Mucosa of rectum (tissue), 2 donors: ENCODE results near the gene USP53.

Experiments
- H3K27ac ChIP-seq, 2 donors: one replicate each; pipeline ENCODE4 v1.7.0; 2013; ENCODE audit warnings: inconsistent platforms in 2 of 2, low read depth in 2 of 2, low read length in 2 of 2
- H3K27me3 ChIP-seq, 2 donors: one replicate each; pipeline ENCODE4 v1.7.0; 2013; ENCODE audit warnings: low read length in 2 of 2; ENCODE audit not compliant: control insufficient read depth in 2 of 2, insufficient read depth in 2 of 2
- H3K36me3 ChIP-seq, 2 donors: one replicate each; pipeline ENCODE4 v1.7.0; 2013; ENCODE audit warnings: low read length in 2 of 2; ENCODE audit not compliant: control insufficient read depth in 2 of 2, insufficient read depth in 2 of 2
- H3K4me1 ChIP-seq, 2 donors: one replicate each; pipeline ENCODE4 v1.7.0; 2013; ENCODE audit warnings: low read length in 2 of 2, mild to moderate bottlenecking in 1 of 2; ENCODE audit not compliant: control insufficient read depth in 2 of 2, insufficient read depth in 2 of 2
- H3K4me3 ChIP-seq, 2 donors: one replicate each; pipeline ENCODE4 v1.7.0; 2013; ENCODE audit warnings: low read length in 2 of 2
- H3K9ac ChIP-seq, 2 donors: one replicate each; pipeline ENCODE4 v1.7.0; 2013; ENCODE audit warnings: low read length in 2 of 2, low read depth in 1 of 2, mild to moderate bottlenecking in 1 of 2
- H3K9me3 ChIP-seq, 2 donors: one replicate each; pipeline ENCODE4 v1.7.0; 2013; ENCODE audit warnings: low read length in 2 of 2; ENCODE audit not compliant: control insufficient read depth in 2 of 2
- donor health status: healthy.
- donor health status: Normal muscosa, but diverticular disease.

The USP53 gene

DNA sequence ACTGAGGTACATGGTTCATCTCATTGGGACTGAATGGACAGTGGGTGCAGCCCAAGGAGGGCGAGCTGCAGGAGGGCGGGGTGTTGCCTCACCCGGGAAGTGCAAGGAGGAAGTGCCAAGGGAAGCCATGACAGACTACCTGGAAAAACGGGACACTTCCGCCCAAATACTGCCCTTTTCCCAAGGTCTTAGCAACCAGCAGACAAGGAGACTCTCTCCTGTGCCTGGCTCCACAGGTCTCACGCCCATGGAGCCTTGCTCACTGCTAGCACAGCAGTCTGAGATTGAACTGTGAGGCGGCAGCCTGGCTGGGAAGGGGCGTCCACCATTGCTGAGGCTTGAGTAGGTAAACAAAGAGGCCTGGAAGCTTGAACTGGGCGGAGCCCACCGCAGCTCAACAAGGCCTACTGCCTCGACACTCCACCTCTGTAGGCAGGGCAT lies 14.7 kb upstream of the USP53 start:
- Histone ChIP-seq H3K27me3 (no peaks in the 10 kb centered on the region), H3K4me3 (no peak overlapping the region), H3K36me3 (no peaks in the 10 kb centered on the region), H3K27ac (no peak overlapping the region), H3K9ac (no peak overlapping the region), H3K9me3 (no peaks in the 10 kb centered on the region), H3K4me1 (no peaks in the 10 kb centered on the region)

DNA sequence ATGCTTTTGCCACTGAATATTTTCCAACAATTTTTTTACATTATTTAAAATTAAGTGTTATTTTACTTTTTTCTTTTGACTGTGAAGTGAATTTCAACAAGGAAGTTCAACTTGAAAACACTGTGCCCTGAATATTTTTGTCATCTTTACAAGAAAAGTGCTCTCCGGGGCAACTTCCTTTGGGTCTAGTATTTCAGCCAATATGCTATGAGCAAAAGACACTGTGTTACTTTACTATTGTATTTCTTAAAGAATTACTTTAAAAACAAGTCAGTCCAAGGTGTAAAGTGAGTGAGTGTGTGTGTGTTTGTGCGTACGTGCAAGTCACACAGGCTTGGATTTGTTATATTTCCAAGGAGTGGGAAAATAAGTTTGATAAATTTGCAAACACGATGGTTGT lies 7.6 kb upstream of the USP53 start:
- Histone ChIP-seq H3K4me1 (no peaks in the 10 kb centered on the region), H3K9ac (no peak overlapping the region), H3K4me3 (no peak overlapping the region), H3K27ac (no peak overlapping the region), H3K36me3 (no peaks in the 10 kb centered on the region), H3K9me3 (no peaks in the 10 kb centered on the region), H3K27me3 (no peaks in the 10 kb centered on the region)

- Histone ChIP-seq H3K9me3 (no peaks in the 10 kb centered on the region), H3K9ac (no peak overlapping the region), H3K36me3 (no peaks in the 10 kb centered on the region), H3K4me3 (no peak overlapping the region), H3K27ac (no peak overlapping the region), H3K27me3 (no peaks in the 10 kb centered on the region), H3K4me1 (no peaks in the 10 kb centered on the region)
These were observed 6.8 kb upstream of the USP53 start for GRCh38 chr4:119205690-119206089.

GRCh38 chr4:119206178-119206577 lies 6.3 kb upstream of the USP53 start:
- Histone ChIP-seq H3K4me3 (no peak overlapping the region), H3K9me3 (no peaks in the 10 kb centered on the region), H3K27me3 (no peaks in the 10 kb centered on the region), H3K36me3 (no peaks in the 10 kb centered on the region), H3K4me1 (no peaks in the 10 kb centered on the region), H3K27ac (no peak overlapping the region), H3K9ac (no peak overlapping the region)

- Histone ChIP-seq H3K36me3 (no peaks in the 10 kb centered on the region), H3K4me1 (no peaks in the 10 kb centered on the region), H3K4me3 (no peak overlapping the region), H3K9ac (no peak overlapping the region), H3K27me3 (no peaks in the 10 kb centered on the region), H3K27ac (no peak overlapping the region), H3K9me3 (no peaks in the 10 kb centered on the region)
These were observed 5.5 kb upstream of the USP53 start for GRCh38 chr4:119207051-119207450.

DNA sequence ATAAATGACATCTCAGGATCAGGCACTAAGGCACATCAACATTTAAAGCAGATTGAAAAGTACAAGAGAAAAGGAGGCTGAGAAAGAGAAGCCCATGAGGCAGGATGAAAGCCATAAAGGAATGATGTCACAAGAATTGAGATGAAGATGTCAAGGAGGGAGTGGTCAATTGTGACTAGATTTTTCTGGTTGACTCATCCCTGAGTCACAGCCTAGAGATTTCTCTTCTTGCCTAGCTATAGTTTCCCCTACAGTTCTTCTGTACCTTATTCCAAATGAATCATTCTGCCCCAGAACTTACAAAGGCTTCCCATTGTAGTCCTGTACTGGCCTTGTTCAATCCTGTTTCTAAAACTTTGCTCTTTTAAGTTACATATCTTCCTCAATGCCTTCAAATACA lies 3.4 kb upstream of the USP53 start:
- no peaks in the 10 kb centered on the region for H3K27me3 ChIP-seq
- no peaks in the 10 kb centered on the region for H3K4me1 ChIP-seq
- no peak overlapping the region for H3K4me3 ChIP-seq
- no peaks in the 10 kb centered on the region for H3K9me3 ChIP-seq
- H3K36me3 ChIP-seq = no peaks in the 10 kb centered on the region
- H3K27ac ChIP-seq = peak overlapping the region in 1 of 2 donors; percentile 23
- H3K9ac ChIP-seq = no peak overlapping the region

DNA sequence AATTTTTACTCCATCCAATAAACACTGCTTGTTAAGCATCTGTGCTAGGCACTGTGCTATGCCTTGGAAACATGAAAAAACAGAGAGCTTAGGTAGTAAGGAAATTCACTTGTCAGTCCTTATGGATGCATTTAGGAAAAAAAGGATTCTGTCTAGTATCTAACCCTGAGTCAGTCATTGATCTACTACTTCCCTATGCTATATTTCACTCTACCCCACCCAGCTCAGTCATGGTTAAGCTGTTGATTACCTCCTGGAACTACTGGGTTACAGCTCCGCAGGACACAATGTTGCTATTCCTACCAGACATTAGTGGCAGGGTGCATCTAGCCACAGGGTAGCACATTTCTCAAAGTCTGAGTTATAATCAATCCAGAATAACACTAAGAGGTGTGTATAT lies 2.9 kb upstream of the USP53 start:
- no peaks in the 10 kb centered on the region for H3K36me3 ChIP-seq
- no peaks in the 10 kb centered on the region for H3K4me1 ChIP-seq
- H3K4me3 ChIP-seq = no peak overlapping the region
- H3K27me3 ChIP-seq = no peaks in the 10 kb centered on the region
- no peaks in the 10 kb centered on the region for H3K9me3 ChIP-seq
- H3K27ac ChIP-seq = peak overlapping the region in 1 of 2 donors; percentile 23
- no peak overlapping the region for H3K9ac ChIP-seq

- H3K4me3 ChIP-seq = peak overlapping the region in 1 of 2 donors; percentile 98
- H3K36me3 ChIP-seq = no peaks in the 10 kb centered on the region
- no peaks in the 10 kb centered on the region for H3K4me1 ChIP-seq
- no peaks in the 10 kb centered on the region for H3K9me3 ChIP-seq
- no peak overlapping the region for H3K9ac ChIP-seq
- H3K27ac ChIP-seq = no peak overlapping the region
- no peaks in the 10 kb centered on the region for H3K27me3 ChIP-seq
These were observed 1.7 kb upstream of the USP53 start for GRCh38 chr4:119210775-119211174.

- peak overlapping the region; percentile 96 to 98 for H3K4me3 ChIP-seq
- H3K27me3 ChIP-seq = no peaks in the 10 kb centered on the region
- no peaks in the 10 kb centered on the region for H3K36me3 ChIP-seq
- H3K4me1 ChIP-seq = no peaks in the 10 kb centered on the region
- no peaks in the 10 kb centered on the region for H3K9me3 ChIP-seq
- H3K27ac ChIP-seq = peak overlapping the region; percentile 98
- H3K9ac ChIP-seq = peak overlapping the region; percentile 81 to 98
These were observed 663 bp upstream of the USP53 start for GRCh38 chr4:119211867-119212233.

- Histone ChIP-seq H3K27ac (peak overlapping the region; percentile 98), H3K36me3 (peaks cover 12% of the 10 kb centered on the region in 2 donors), H3K9ac (peak overlapping the region; percentile 96 to 98), H3K4me3 (peak overlapping the region; percentile 96 to 98), H3K4me1 (peaks cover 0 to 8% of the 10 kb centered on the region in 2 donors), H3K27me3 (no peaks in the 10 kb centered on the region), H3K9me3 (no peaks in the 10 kb centered on the region)
These were observed 572 bp downstream of the USP53 start for GRCh38 chr4:119212964-119213606.
